GM20431 (cell line): Measurements from ENCODE around the gene TMEM92.
"Not testable (repeated sequence)": the region's sequence is repeated elsewhere in the genome, so short reads cannot be mapped to it uniquely, and the experiment has no call there.

Experiments used
- in situ Hi-C: fragments of 300-500 bp; cut with MseI, MboI; formaldehyde crosslinking; loops from one replicate; pipeline ENCODE4 v1.15.0; 2020; ENCODE audit warnings: low sequenced_read_pairs; ENCODE audit not compliant: unreplicated experiment

The TMEM92 gene

GRCh38 chr17:50272711-50273653, 1.3 kb upstream of the TMEM92 start:
- in situ Hi-C loops: no loop called here

GRCh38 chr17:50273654-50274040, 619 bp upstream of the TMEM92 start:
- in situ Hi-C loops: no loop called here

GRCh38 chr17:50274897-50275221, 593 bp downstream of the TMEM92 start:
- in situ Hi-C loops: no loop called here

GRCh38 chr17:50275279-50275678, 1.0 kb downstream of the TMEM92 start:
- in situ Hi-C loops: no loop called here

GRCh38 chr17:50276588-50277356, 2.5 kb downstream of the TMEM92 start:
- in situ Hi-C loops: no loop called here

- in situ Hi-C loops: no loop called here
Observed at GRCh38 chr17:50277357-50277754, 3.1 kb downstream of the TMEM92 start.

- in situ Hi-C loops: no loop called here
Observed at GRCh38 chr17:50278526-50279180, 4.4 kb downstream of the TMEM92 start.

- in situ Hi-C loops: no loop called here
Observed at GRCh38 chr17:50279181-50279526, 4.9 kb downstream of the TMEM92 start.

- in situ Hi-C loops: no loop called here
Observed at GRCh38 chr17:50279639-50280038, 5.4 kb downstream of the TMEM92 start.

- in situ Hi-C loops: no loop called here
Observed at GRCh38 chr17:50280068-50280467, 5.8 kb downstream of the TMEM92 start.

- in situ Hi-C loops: no loop called here
Observed at GRCh38 chr17:50280801-50281441, 6.7 kb downstream of the TMEM92 start.

- in situ Hi-C loops: no loop called here
Observed at GRCh38 chr17:50281739-50282401, 7.6 kb downstream of the TMEM92 start.

- in situ Hi-C loops: no loop called here
Observed at GRCh38 chr17:50283246-50283645, 9.0 kb downstream of the TMEM92 start.

GRCh38 chr17:50283714-50284113, 9.4 kb downstream of the TMEM92 start:
- in situ Hi-C loops: no loop called here

- in situ Hi-C loops: no loop called here
Observed at GRCh38 chr17:50285941-50286340, 11.7 kb downstream of the TMEM92 start.

GRCh38 chr17:50287302-50287701, 13.0 kb downstream of the TMEM92 start:
- in situ Hi-C loops: not testable (repeated sequence)

- in situ Hi-C loops: no loop called here
Observed at GRCh38 chr17:50288306-50288705, 14.0 kb downstream of the TMEM92 start.

- in situ Hi-C loops: no loop called here
Observed at GRCh38 chr17:50289278-50289677, 15.0 kb downstream of the TMEM92 start.

GRCh38 chr17:50289991-50290702, 15.9 kb downstream of the TMEM92 start:
- in situ Hi-C loops: loop anchor here (10.0 kb wide), 1 partner anchor 85 kb away; the partner anchor contains the start of gene COL1A1
